HG03432 (cell line): ENCODE results near the gene MRPL3.

Source experiments
- ATAC-seq: cut with Tn5 transposase; IDR thresholded peaks from one replicate; pipeline ENCODE4 v1.9.1; 2021; ENCODE audit warnings: mild to moderate bottlenecking, moderate library complexity; ENCODE audit not compliant: unreplicated experiment

Gene MRPL3

DNA sequence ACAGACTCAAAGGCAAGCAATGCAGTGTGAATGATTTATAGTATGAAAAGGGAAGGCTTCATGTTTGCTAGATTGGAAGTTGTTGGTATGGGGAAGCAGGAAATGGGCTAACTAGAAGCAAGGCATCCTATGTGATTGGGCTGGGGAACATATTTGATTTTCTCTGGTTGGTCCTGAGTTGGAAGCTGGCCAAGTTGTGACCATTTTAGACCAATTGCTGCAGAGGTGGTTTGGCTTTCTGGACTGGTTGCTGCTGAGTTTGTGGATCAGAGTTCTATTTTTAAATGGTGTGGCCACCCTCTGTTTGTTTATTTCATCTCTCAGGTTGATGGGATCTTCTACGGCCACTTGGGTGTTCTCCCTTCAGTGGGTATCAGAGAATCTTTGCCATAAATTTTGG lies 81.5 kb downstream of the MRPL3 start:
- no peak for ATAC-seq

- ATAC-seq, result no peak
Measured at GRCh38 chr3:131417751-131418150, 85.0 kb downstream of the MRPL3 start.
